ENCODE data around the gene FBXL2.

DNA sequence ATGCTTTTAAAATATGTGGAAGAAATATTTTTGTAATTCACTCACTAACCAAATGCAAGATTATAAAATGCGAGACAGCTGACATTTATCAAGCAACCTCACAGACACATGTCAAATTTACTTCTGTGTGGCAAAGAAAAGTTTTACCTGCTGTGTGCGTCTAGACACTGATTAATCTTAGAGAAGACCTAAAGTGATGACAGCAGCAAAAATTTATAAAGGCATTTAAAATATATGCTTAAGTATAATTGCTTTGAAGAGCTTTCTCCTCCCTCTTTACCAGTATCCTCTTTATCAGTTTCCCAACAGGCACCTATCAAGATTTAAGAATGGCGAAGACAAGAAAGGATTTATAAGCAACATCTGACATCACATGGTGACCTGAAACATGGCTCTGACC, 125.7 kb downstream of the FBXL2 start:
- TF ChIP-seq, protein P1, sequence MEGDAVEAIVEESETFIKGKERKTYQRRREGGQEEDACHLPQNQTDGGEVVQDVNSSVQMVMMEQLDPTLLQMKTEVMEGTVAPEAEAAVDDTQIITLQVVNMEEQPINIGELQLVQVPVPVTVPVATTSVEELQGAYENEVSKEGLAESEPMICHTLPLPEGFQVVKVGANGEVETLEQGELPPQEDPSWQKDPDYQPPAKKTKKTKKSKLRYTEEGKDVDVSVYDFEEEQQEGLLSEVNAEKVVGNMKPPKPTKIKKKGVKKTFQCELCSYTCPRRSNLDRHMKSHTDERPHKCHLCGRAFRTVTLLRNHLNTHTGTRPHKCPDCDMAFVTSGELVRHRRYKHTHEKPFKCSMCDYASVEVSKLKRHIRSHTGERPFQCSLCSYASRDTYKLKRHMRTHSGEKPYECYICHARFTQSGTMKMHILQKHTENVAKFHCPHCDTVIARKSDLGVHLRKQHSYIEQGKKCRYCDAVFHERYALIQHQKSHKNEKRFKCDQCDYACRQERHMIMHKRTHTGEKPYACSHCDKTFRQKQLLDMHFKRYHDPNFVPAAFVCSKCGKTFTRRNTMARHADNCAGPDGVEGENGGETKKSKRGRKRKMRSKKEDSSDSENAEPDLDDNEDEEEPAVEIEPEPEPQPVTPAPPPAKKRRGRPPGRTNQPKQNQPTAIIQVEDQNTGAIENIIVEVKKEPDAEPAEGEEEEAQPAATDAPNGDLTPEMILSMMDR (IDR thresholded peaks at IDR 0.05), result no peak
- no peak for TF ChIP-seq POLR2A (IDR thresholded peaks at IDR 0.05)

Measured in testis (tissue), 2 donors.